SK-MEL-5 (cell line): ENCODE measurements around the gene GAPDH. TPM values are rescaled to one million over a fixed set of nuclear protein-coding genes. Genes with fewer than 3 reads are reported as not detected.
"Not testable (repeated sequence)": the region's sequence is repeated elsewhere in the genome, so short reads cannot be mapped to it uniquely, and the experiment has no call there.

Source experiments
- DNase-seq: peaks from one replicate; pipeline ENCODE4 v3.0.0-alpha.2; 2016; ENCODE audit warnings: low read depth, low spot score
- in situ Hi-C: cut with HindIII; loops from 2 replicates; pipeline ENCODE4 v1.10.0; 2016; ENCODE audit warnings: low sequenced_read_pairs, high pct_unique_total_duplicates, low pct_unique_long_range_greater_than_20kb
- polyA plus RNA-seq, 2 experiments: library from polyadenylated mRNA; depleted of rRNA; stranded (reverse); fragments of >200 nt; gene quantifications; 2 replicates each; pipeline ENCODE4 v1.2.3, GENCODE V29; 2015
- total RNA-seq: library from RNA; depleted of rRNA; stranded (reverse); fragments of >200 nt; shearing (Covaris generic); gene quantifications from 2 replicates; pipeline ENCODE4 v1.2.3, GENCODE V29; 2014; rRNA removed

GAPDH gene
- total RNA-seq, result 9,488 and 9,829 TPM in 2 replicates
- polyA plus RNA-seq (2015; cell fraction: cytosol; rRNA removed), result 11,028 and 11,713 TPM in 2 replicates
- polyA plus RNA-seq (2015; cell fraction: nucleus; rRNA removed), result 3,036 and 3,118 TPM in 2 replicates

- peak; percentile 98 for DNase-seq
- in situ Hi-C loops, result no loop called here
These were observed at the start of gene GAPDH for GRCh38 chr12:6533923-6534694. Gene GAPDH (plus strand): TSS chr12:6534517. CDS start chr12:6534833, 316 bp downstream.

GRCh38 chr12:6488240-6488639 is 46.1 kb upstream of the GAPDH start:
- in situ Hi-C loops, result no loop called here
- no peak for DNase-seq

GRCh38 chr12:6489449-6489848 is 44.9 kb upstream of the GAPDH start:
- DNase-seq, result peak; percentile 17
- in situ Hi-C loops, result no loop called here

GRCh38 chr12:6490673-6491072 is 43.6 kb upstream of the GAPDH start:
- in situ Hi-C loops, result not testable (repeated sequence)

GRCh38 chr12:6492838-6493496 is 41.4 kb upstream of the GAPDH start, which contains the start of gene MRPL51:
Gene MRPL51 (minus strand): TSS chr12:6493262. CDS start chr12:6493136, 126 bp downstream.
- peak; percentile 95 for DNase-seq
- in situ Hi-C loops, result no loop called here

More at GRCh38 chr12:6490673-6491072, 43.6 kb upstream of the GAPDH start:
- DNase-seq, result not testable (repeated sequence)

- in situ Hi-C loops, result no loop called here
- peak; percentile 97 for DNase-seq
These were observed 40.6 kb upstream of the GAPDH start, which contains the start of gene NCAPD2 for GRCh38 chr12:6493497-6494257. Gene NCAPD2 (plus strand): TSS chr12:6494102. CDS start chr12:6495099, 997 bp downstream.

- in situ Hi-C loops, result no loop called here
- peak; percentile 11 for DNase-seq
These were observed 40.0 kb upstream of the GAPDH start for GRCh38 chr12:6494258-6494743.

GRCh38 chr12:6494968-6495367 is 39.3 kb upstream of the GAPDH start:
- in situ Hi-C loops, result no loop called here
- no peak for DNase-seq

- in situ Hi-C loops, result not testable (repeated sequence)
- peak; percentile 22 for DNase-seq
These were observed 37.0 kb upstream of the GAPDH start for GRCh38 chr12:6497291-6497690.

GRCh38 chr12:6500466-6500865 is 33.9 kb upstream of the GAPDH start:
- DNase-seq, result no peak
- in situ Hi-C loops, result no loop called here

- no peak for DNase-seq
These were observed 27.0 kb upstream of the GAPDH start for GRCh38 chr12:6507102-6507998.

GRCh38 chr12:6508087-6508486 is 26.2 kb upstream of the GAPDH start:
- in situ Hi-C loops, result no loop called here
- DNase-seq, result no peak

More at GRCh38 chr12:6507102-6507998, 27.0 kb upstream of the GAPDH start:
- in situ Hi-C loops, result no loop called here

GRCh38 chr12:6520186-6520585 is 14.1 kb upstream of the GAPDH start:
- in situ Hi-C loops, result no loop called here
- DNase-seq, result no peak

- in situ Hi-C loops, result no loop called here
- DNase-seq, result no peak
These were observed 12.1 kb upstream of the GAPDH start for GRCh38 chr12:6522193-6522592.

- in situ Hi-C loops, result no loop called here
- DNase-seq, result no peak
These were observed 10.6 kb upstream of the GAPDH start for GRCh38 chr12:6523708-6524107.

GRCh38 chr12:6524648-6525047 is 9.7 kb upstream of the GAPDH start:
- in situ Hi-C loops, result no loop called here
- DNase-seq, result no peak

GRCh38 chr12:6526201-6526600 is 8.1 kb upstream of the GAPDH start:
- no peak for DNase-seq
- in situ Hi-C loops, result no loop called here
